Suprapubic skin (tissue), 4 donors: ENCODE data around the gene ZNF214. TPM values are rescaled to one million over a fixed set of nuclear protein-coding genes. Genes with fewer than 3 reads are reported as not detected.
"Not testable (repeated sequence)": the region's sequence is repeated elsewhere in the genome, so short reads cannot be mapped to it uniquely, and the experiment has no call there.

Experiments
- DNase-seq, 2 donors: peaks; one replicate each; pipeline ENCODE4 v3.0.0-alpha.2; 2019; ENCODE audit warnings: low spot score in 2 of 2
- H3K27ac ChIP-seq: fragments of 200-600 bp; sonication (generic); one replicate; pipeline ENCODE4 v1.5.1; 2019
- H3K27me3 ChIP-seq: fragments of 200-600 bp; sonication (generic); one replicate; pipeline ENCODE4 v1.5.1; 2019
- H3K36me3 ChIP-seq: fragments of 200-600 bp; sonication (generic); one replicate; pipeline ENCODE4 v1.5.1; 2019
- H3K4me1 ChIP-seq: fragments of 200-600 bp; sonication (generic); one replicate; pipeline ENCODE4 v1.5.1; 2019
- H3K4me3 ChIP-seq: fragments of 200-600 bp; sonication (generic); one replicate; pipeline ENCODE4 v1.5.1; 2019; ENCODE audit warnings: mild to moderate bottlenecking
- H3K9me3 ChIP-seq: fragments of 200-600 bp; sonication (generic); one replicate; pipeline ENCODE4 v1.5.1; 2019
- CTCF ChIP-seq, 2 donors: fragments of 200-600 bp in 1 of 2; fragments of 450-650 bp in 1 of 2; sonication (generic) in 1 of 2; IDR thresholded peaks; one replicate each; pipeline ENCODE4 v1.5.1; 2016 to 2019; ENCODE audit warnings: antibody characterized with exemption in 2 of 2, mild to moderate bottlenecking in 1 of 2, moderate library complexity in 1 of 2
- EP300 ChIP-seq: sonication (generic); formaldehyde crosslinking; IDR thresholded peaks from one replicate; pipeline ENCODE4 v1.6.1; 2017; ENCODE audit warnings: antibody characterized with exemption
- POLR2A ChIP-seq, 2 donors: fragments of 450-650 bp; IDR thresholded peaks; one replicate each; pipeline ENCODE4 v1.6.1; 2017; ENCODE audit warnings: antibody characterized with exemption in 2 of 2, mild to moderate bottlenecking in 2 of 2, moderate library complexity in 2 of 2
- POLR2AphosphoS5 ChIP-seq, 3 donors: sonication (generic); formaldehyde crosslinking; IDR thresholded peaks; one replicate each; pipeline ENCODE4 v1.6.1; 2017; ENCODE audit warnings: antibody characterized with exemption in 3 of 3
- WGBS: methylation state at CpG from one replicate; pipeline ENCODE4 v1.1.5; 2018; 5-methylcytosine and 5-hydroxymethylcytosine counted together
- total RNA-seq, 4 donors: library from RNA; depleted of rRNA; stranded (reverse); fragments of >200 nt; gene quantifications; one replicate each; pipeline ENCODE4 v1.1.0, GENCODE V29; 2016

ZNF214 gene
- total RNA-seq, 4 donors from 2014 or later: 0.53 to 3.5 (median 0.68) TPM

- TF ChIP-seq POLR2AphosphoS5 (IDR thresholded peaks at IDR 0.05) (no peak), POLR2A (IDR thresholded peaks at IDR 0.05) (no peak), EP300 (no peak), CTCF (IDR thresholded peaks at IDR 0.05) (no peak)
- Histone ChIP-seq H3K9me3 (no peaks in the 10 kb centered on the region), H3K4me3 (no peak overlapping the region), H3K36me3 (no peaks in the 10 kb centered on the region), H3K4me1 (no peaks in the 10 kb centered on the region), H3K27ac (no peak overlapping the region), H3K27me3 (no peaks in the 10 kb centered on the region)
- DNase-seq: no peak
- 62% methylated on average over 1 of the region's 1 CpG for WGBS
These were observed 33.7 kb downstream of the ZNF214 start for GRCh38 chr11:6986487-6986886.

GRCh38 chr11:6979365-6979764 lies 40.8 kb downstream of the ZNF214 start:
- no peaks in the 10 kb centered on the region for H3K9me3 ChIP-seq
- no peaks in the 10 kb centered on the region for H3K4me1 ChIP-seq
- TF ChIP-seq POLR2A (IDR thresholded peaks at IDR 0.05): no peak
- TF ChIP-seq CTCF (IDR thresholded peaks at IDR 0.05): no peak
- TF ChIP-seq EP300: no peak
- TF ChIP-seq POLR2AphosphoS5 (IDR thresholded peaks at IDR 0.05): no peak
- H3K4me3 ChIP-seq: no peak overlapping the region
- no peaks in the 10 kb centered on the region for H3K36me3 ChIP-seq
- 77% methylated on average over 2 of the region's 2 CpGs for WGBS
- no peak overlapping the region for H3K27ac ChIP-seq
- DNase-seq: no peak
- H3K27me3 ChIP-seq: no peaks in the 10 kb centered on the region

GRCh38 chr11:6969854-6970253 lies 50.3 kb downstream of the ZNF214 start:
- not testable (repeated sequence) for H3K27me3 ChIP-seq, H3K36me3 ChIP-seq, H3K27ac ChIP-seq, H3K4me1 ChIP-seq, H3K4me3 ChIP-seq, H3K9me3 ChIP-seq
- DNase-seq: peak in 1 of 2 donors; percentile 72
- WGBS: 58% methylated on average over 4 of the region's 4 CpGs

GRCh38 chr11:6968816-6969215 lies 51.3 kb downstream of the ZNF214 start:
- no peaks in the 10 kb centered on the region for H3K36me3 ChIP-seq
- H3K27ac ChIP-seq: no peak overlapping the region
- TF ChIP-seq CTCF (IDR thresholded peaks at IDR 0.05): no peak
- TF ChIP-seq POLR2A (IDR thresholded peaks at IDR 0.05): no peak
- TF ChIP-seq EP300: no peak
- 100% methylated on average over 1 of the region's 1 CpG for WGBS
- no peaks in the 10 kb centered on the region for H3K4me1 ChIP-seq
- H3K27me3 ChIP-seq: no peaks in the 10 kb centered on the region
- no peaks in the 10 kb centered on the region for H3K9me3 ChIP-seq
- DNase-seq: no peak
- H3K4me3 ChIP-seq: no peak overlapping the region

- 77% methylated on average over 1 of the region's 1 CpG for WGBS
- Histone ChIP-seq H3K4me1 (no peaks in the 10 kb centered on the region), H3K27me3 (no peaks in the 10 kb centered on the region), H3K27ac (no peak overlapping the region), H3K9me3 (no peaks in the 10 kb centered on the region), H3K4me3 (no peak overlapping the region), H3K36me3 (no peaks in the 10 kb centered on the region)
- TF ChIP-seq POLR2AphosphoS5 (IDR thresholded peaks at IDR 0.05): no peak
- no peak for TF ChIP-seq CTCF (IDR thresholded peaks at IDR 0.05)
- no peak for TF ChIP-seq POLR2A (IDR thresholded peaks at IDR 0.05)
- no peak for TF ChIP-seq EP300
- DNase-seq: no peak
These were observed 57.5 kb downstream of the ZNF214 start for GRCh38 chr11:6962673-6963072.

GRCh38 chr11:6962141-6962540 lies 58.0 kb downstream of the ZNF214 start:
- Histone ChIP-seq H3K4me3 (no peak overlapping the region), H3K27ac (no peak overlapping the region), H3K4me1 (no peaks in the 10 kb centered on the region), H3K9me3 (no peaks in the 10 kb centered on the region), H3K36me3 (no peaks in the 10 kb centered on the region), H3K27me3 (no peaks in the 10 kb centered on the region)
- DNase-seq: no peak
- TF ChIP-seq POLR2A (IDR thresholded peaks at IDR 0.05) (no peak), POLR2AphosphoS5 (IDR thresholded peaks at IDR 0.05) (no peak), EP300 (no peak), CTCF (IDR thresholded peaks at IDR 0.05) (no peak)

- not testable (repeated sequence) for H3K4me3 ChIP-seq, H3K27me3 ChIP-seq, H3K4me1 ChIP-seq, H3K36me3 ChIP-seq, H3K27ac ChIP-seq, H3K9me3 ChIP-seq, DNase-seq
- 89% methylated on average over 6 of the region's 10 CpGs for WGBS
These were observed 65.9 kb downstream of the ZNF214 start for GRCh38 chr11:6954248-6954647.
